Adrenal gland (tissue), 5 donors: ENCODE data around the gene GAL.

Source experiments
- POLR2A ChIP-seq, 2 donors: fragments of 450-650 bp; IDR thresholded peaks; one replicate each; pipeline ENCODE4 v1.6.1; 2017; ENCODE audit warnings: antibody characterized with exemption in 2 of 2, mild to moderate bottlenecking in 2 of 2, moderate library complexity in 1 of 2
- TF ChIP-seq, protein P1 (sequence below), 6 experiments: fragments of 450-650 bp in 4 of 6; fragments of 200-600 bp in 2 of 6; sonication (generic) in 1 of 6; IDR thresholded peaks; 1 replicate in 5 of 6; 2 replicates in 1 of 6; pipeline versions ENCODE4 v1.5.1 to v1.8.0; 2016 to 2021; ENCODE audit warnings: antibody characterized with exemption in 6 of 6, mild to moderate bottlenecking in 2 of 6, moderate library complexity in 1 of 6
- donor health status: DM: no; HTN: no; CAD: no.

DNA sequence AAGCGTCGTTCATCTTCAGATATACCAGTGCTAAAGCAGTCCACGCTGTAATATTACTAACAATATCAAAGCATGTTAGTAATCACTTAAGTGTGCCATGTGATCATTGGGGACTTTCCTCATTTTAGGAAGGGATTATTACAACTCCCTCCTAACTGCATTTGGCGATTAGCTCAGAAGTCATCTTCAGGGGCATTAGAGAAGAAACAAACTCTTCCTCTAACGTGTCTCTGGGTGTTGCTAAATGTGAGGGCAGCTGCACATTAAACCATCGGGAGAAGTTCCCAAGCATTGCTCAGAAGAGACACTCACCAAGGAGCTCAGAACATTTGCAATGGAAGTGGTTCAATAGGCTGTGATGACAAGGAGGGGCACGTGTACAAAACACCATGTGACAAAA is 49.8 kb downstream of the GAL start:
- TF ChIP-seq POLR2A (IDR thresholded peaks at IDR 0.05): no peak
- TF ChIP-seq, protein P1, sequence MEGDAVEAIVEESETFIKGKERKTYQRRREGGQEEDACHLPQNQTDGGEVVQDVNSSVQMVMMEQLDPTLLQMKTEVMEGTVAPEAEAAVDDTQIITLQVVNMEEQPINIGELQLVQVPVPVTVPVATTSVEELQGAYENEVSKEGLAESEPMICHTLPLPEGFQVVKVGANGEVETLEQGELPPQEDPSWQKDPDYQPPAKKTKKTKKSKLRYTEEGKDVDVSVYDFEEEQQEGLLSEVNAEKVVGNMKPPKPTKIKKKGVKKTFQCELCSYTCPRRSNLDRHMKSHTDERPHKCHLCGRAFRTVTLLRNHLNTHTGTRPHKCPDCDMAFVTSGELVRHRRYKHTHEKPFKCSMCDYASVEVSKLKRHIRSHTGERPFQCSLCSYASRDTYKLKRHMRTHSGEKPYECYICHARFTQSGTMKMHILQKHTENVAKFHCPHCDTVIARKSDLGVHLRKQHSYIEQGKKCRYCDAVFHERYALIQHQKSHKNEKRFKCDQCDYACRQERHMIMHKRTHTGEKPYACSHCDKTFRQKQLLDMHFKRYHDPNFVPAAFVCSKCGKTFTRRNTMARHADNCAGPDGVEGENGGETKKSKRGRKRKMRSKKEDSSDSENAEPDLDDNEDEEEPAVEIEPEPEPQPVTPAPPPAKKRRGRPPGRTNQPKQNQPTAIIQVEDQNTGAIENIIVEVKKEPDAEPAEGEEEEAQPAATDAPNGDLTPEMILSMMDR (IDR thresholded peaks at IDR 0.05): no peak
